Lower lobe of right lung (tissue), 2 donors: Measurements from ENCODE around the gene TAS2R1. TPM values are rescaled to one million over a fixed set of nuclear protein-coding genes. Genes with fewer than 3 reads are reported as not detected.

Source experiments
- ATAC-seq, 2 donors: fragments of 200-7000 bp; cut with Tn5 transposase; one replicate each; pipeline ENCODE4 v1.9.1; 2020 to 2022; ENCODE audit warnings: mild to moderate bottlenecking in 2 of 2, moderate library complexity in 2 of 2
- DNase-seq: peaks from one replicate; pipeline ENCODE4 v3.0.0-alpha.2; 2020
- H3K27ac ChIP-seq: fragments of 200-600 bp; one replicate; pipeline ENCODE4 v1.8.0; 2022
- H3K27me3 ChIP-seq: fragments of 200-600 bp; one replicate; pipeline ENCODE4 v1.8.0; 2022; ENCODE audit warnings: low read depth
- H3K36me3 ChIP-seq: fragments of 200-600 bp; one replicate; pipeline ENCODE4 v1.8.0; 2022; ENCODE audit warnings: mild to moderate bottlenecking
- H3K4me1 ChIP-seq: fragments of 200-600 bp; one replicate; pipeline ENCODE4 v1.8.0; 2022
- H3K4me3 ChIP-seq: fragments of 200-600 bp; one replicate; pipeline ENCODE4 v1.8.0; 2022; ENCODE audit warnings: mild to moderate bottlenecking
- H3K9me3 ChIP-seq: fragments of 200-600 bp; one replicate; pipeline ENCODE4 v1.8.0; 2022
- intact Hi-C: fragments of 100-400 bp; cut with DNase I; formaldehyde crosslinking; loops from one replicate; pipeline ENCODE4 v1.11.0; 2022
- total RNA-seq: library from RNA; stranded (reverse); fragmentation: NEBNext Ultra II Directional; extraction: Animal tissue kit (Norgen Biotek cat#: 25700); gene quantifications from one replicate; pipeline ENCODE4 v1.2.1, GENCODE V29; 2021
- TF ChIP-seq, protein P1 (sequence below): fragments of 200-600 bp; IDR thresholded peaks from one replicate; pipeline ENCODE4 v1.8.0; 2022; ENCODE audit warnings: antibody characterized with exemption, mild to moderate bottlenecking
- donor health status: DM: no; HTN: yes; CAD: no; lungs with severe emphysema.

TAS2R1 gene
- total RNA-seq, 1 donor from 2014 or later = not detected

DNA sequence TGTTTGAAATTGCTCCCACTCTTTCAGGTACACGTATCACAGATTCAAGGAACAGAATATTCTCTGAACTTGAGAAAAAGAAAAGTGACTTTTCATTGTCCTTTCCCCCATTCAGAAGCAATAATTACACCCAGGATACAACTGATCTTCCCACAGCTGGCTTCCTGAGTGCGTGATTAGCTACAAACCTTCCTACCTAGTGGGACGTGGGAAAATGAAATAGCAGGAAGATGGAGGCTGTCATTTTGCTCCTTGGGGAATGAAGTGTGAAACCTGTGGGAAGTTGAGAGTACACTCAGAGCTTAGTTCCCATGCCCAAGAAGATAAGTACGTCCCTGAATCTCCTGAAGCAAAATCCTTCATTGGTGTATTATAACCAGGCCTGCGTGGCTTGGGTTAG, 2.6 kb downstream of the TAS2R1 start:
- Histone ChIP-seq H3K27me3 (no peaks in the 10 kb centered on the region), H3K27ac (no peak overlapping the region), H3K36me3 (no peaks in the 10 kb centered on the region), H3K9me3 (no peaks in the 10 kb centered on the region), H3K4me1 (no peaks in the 10 kb centered on the region), H3K4me3 (no peak overlapping the region)
- DNase-seq = no peak
- TF ChIP-seq, protein P1, sequence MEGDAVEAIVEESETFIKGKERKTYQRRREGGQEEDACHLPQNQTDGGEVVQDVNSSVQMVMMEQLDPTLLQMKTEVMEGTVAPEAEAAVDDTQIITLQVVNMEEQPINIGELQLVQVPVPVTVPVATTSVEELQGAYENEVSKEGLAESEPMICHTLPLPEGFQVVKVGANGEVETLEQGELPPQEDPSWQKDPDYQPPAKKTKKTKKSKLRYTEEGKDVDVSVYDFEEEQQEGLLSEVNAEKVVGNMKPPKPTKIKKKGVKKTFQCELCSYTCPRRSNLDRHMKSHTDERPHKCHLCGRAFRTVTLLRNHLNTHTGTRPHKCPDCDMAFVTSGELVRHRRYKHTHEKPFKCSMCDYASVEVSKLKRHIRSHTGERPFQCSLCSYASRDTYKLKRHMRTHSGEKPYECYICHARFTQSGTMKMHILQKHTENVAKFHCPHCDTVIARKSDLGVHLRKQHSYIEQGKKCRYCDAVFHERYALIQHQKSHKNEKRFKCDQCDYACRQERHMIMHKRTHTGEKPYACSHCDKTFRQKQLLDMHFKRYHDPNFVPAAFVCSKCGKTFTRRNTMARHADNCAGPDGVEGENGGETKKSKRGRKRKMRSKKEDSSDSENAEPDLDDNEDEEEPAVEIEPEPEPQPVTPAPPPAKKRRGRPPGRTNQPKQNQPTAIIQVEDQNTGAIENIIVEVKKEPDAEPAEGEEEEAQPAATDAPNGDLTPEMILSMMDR = no peak
- intact Hi-C loops = no loop called here
- no peak for ATAC-seq

DNA sequence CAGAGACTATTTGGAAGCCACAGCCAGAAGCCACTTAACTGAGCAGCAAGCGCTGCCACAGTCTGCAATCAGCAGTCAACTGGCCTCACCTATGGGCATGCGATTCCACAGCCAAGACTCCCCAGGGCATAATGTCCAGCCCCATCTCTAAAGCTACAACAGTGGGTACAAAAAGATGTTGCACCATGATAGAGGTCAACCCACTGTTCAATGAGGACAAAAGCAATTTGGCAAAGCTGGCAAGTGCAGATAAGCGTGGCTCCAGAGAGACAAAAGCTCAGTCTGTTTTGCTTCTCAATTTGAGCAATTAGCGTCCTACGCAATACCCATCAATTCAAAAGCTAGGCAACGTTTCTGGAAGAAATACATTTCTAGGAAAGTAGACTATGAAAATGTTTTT, 3.2 kb downstream of the TAS2R1 start:
- ATAC-seq = no peak
- no peak for DNase-seq
- no peaks in the 10 kb centered on the region for H3K4me1 ChIP-seq
- TF ChIP-seq, protein P1 = no peak
- intact Hi-C loops = no loop called here
- no peak overlapping the region for H3K4me3 ChIP-seq
- H3K27me3 ChIP-seq = no peaks in the 10 kb centered on the region
- no peak overlapping the region for H3K27ac ChIP-seq
- H3K9me3 ChIP-seq = no peaks in the 10 kb centered on the region
- H3K36me3 ChIP-seq = no peaks in the 10 kb centered on the region

DNA sequence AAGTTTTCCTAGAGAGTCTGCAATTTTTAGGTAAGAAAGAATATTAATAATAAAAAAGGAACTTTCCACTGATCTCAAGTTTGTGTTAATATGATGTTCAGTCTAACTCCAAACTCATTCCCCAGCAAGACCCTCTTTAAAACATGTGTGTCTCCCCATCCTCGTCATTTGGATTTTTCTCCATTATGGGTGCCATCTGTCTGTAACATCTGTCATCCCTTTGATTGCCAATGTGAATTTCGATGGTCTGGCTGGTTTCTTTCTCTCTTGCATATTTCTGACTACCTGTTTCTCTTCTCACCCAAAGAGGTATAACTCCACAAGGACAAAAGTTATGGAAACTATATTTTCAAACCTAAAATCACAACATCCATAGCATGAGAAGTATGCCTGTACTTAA, 4.4 kb downstream of the TAS2R1 start:
- ATAC-seq (no peak), DNase-seq (no peak)
- H3K27me3 ChIP-seq = no peaks in the 10 kb centered on the region
- no peaks in the 10 kb centered on the region for H3K4me1 ChIP-seq
- no peaks in the 10 kb centered on the region for H3K36me3 ChIP-seq
- no peak overlapping the region for H3K27ac ChIP-seq
- no peak overlapping the region for H3K4me3 ChIP-seq
- no peaks in the 10 kb centered on the region for H3K9me3 ChIP-seq
- intact Hi-C loops = no loop called here
- TF ChIP-seq, protein P1 = no peak

DNA sequence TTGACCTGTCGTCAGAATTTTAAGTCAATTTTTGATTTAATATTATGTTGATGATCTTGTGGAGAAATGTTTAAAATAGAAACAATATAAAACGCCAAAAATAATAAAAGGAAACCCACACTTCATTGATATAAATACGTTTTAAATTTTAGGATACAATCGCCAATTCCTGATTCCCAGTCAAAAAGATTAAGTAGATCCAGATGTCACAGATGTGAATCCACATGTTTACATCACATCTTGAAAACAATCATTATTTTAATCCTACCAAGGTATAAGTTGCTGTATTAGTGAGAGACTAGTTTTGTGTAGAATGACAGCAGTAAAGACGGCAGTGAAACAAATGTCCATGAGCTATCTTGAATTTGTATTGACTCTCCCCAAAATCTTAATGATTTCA, 4.9 kb downstream of the TAS2R1 start:
- intact Hi-C loops = no loop called here
- Histone ChIP-seq H3K9me3 (no peaks in the 10 kb centered on the region), H3K36me3 (no peaks in the 10 kb centered on the region), H3K27me3 (no peaks in the 10 kb centered on the region), H3K27ac (no peak overlapping the region), H3K4me1 (no peaks in the 10 kb centered on the region), H3K4me3 (no peak overlapping the region)
- no peak for ATAC-seq
- TF ChIP-seq, protein P1 = no peak
- no peak for DNase-seq

DNA sequence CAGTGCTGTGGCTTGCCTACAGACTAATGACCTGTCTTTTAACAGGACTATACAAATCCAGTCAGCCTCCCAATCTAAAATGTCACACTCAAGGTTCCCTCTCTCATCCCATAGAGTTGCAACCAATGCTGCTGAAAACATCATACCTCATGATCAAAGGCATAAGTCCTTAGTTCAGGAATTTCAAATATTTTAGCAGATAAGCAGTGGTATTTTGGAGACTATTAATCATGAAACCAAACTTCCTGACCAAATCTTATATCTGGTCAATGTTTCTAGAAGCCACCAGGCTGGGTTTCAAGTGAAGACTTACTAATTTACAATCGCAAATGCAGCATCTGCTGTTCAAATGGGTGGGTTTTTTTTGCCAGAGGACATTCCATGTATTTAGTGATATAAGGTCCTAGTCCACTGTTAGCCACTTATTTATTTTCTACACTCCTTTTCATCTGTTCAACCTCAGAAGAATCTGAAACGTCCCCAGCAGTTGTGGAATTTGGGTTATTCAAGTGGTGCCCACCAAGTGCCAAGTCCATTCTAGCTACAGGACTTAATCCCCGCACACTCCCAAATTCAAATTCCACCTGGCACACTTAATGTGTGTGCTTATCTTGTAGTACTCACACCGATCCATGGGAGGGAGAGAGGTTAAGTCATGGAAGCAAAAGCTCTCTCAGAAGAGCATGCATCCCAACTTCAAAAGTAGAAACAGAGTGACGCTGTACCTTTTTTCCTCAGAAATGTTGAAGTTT, 5.8 kb downstream of the TAS2R1 start:
- ATAC-seq (peak in 1 of 2 donors; percentile 53), DNase-seq (no peak)
- Histone ChIP-seq H3K4me1 (no peaks in the 10 kb centered on the region), H3K9me3 (no peaks in the 10 kb centered on the region), H3K27me3 (no peaks in the 10 kb centered on the region), H3K4me3 (no peak overlapping the region), H3K36me3 (no peaks in the 10 kb centered on the region), H3K27ac (no peak overlapping the region)
- TF ChIP-seq, protein P1 = no peak
- intact Hi-C loops = no loop called here
